GM19395 (cell line): Measurements from ENCODE around the gene TSPAN16.

Source experiments
- ATAC-seq: cut with Tn5 transposase; IDR thresholded peaks from one replicate; pipeline ENCODE4 v1.9.1; 2021; ENCODE audit warnings: mild to moderate bottlenecking, moderate library complexity; ENCODE audit not compliant: unreplicated experiment

The TSPAN16 gene

GRCh38 chr19:11295665-11296245, at the start of gene TSPAN16:
Gene TSPAN16, plus strand, starts transcription at chr19:11296160. Its CDS starts 138 bp downstream, at chr19:11296298.
- no peak for ATAC-seq

GRCh38 chr19:11246941-11247340, 49.0 kb upstream of the TSPAN16 start:
- ATAC-seq: no peak

GRCh38 chr19:11247391-11247790, 48.6 kb upstream of the TSPAN16 start:
- ATAC-seq: no peak

GRCh38 chr19:11247934-11248333, 48.0 kb upstream of the TSPAN16 start:
- ATAC-seq: no peak

GRCh38 chr19:11248852-11249251, 47.1 kb upstream of the TSPAN16 start:
- ATAC-seq: no peak

GRCh38 chr19:11251217-11251616, 44.7 kb upstream of the TSPAN16 start:
- ATAC-seq: no peak

GRCh38 chr19:11251650-11252314, 44.2 kb upstream of the TSPAN16 start:
- ATAC-seq: no peak

GRCh38 chr19:11252665-11253355, 43.1 kb upstream of the TSPAN16 start:
- ATAC-seq: no peak

- no peak for ATAC-seq
Measured at GRCh38 chr19:11254666-11255065, 41.3 kb upstream of the TSPAN16 start.

- ATAC-seq: no peak
Measured at GRCh38 chr19:11256189-11256588, 39.8 kb upstream of the TSPAN16 start.

GRCh38 chr19:11257846-11258380, 38.0 kb upstream of the TSPAN16 start:
- ATAC-seq: no peak

- no peak for ATAC-seq
Measured at GRCh38 chr19:11260996-11261395, 35.0 kb upstream of the TSPAN16 start.

GRCh38 chr19:11261431-11261970, 34.5 kb upstream of the TSPAN16 start:
- ATAC-seq: no peak

- no peak for ATAC-seq
Measured at GRCh38 chr19:11261971-11262839, 33.8 kb upstream of the TSPAN16 start, which contains the start of gene DOCK6. Gene DOCK6, minus strand, starts transcription at chr19:11262524. Its CDS starts 84 bp downstream, at chr19:11262440.

GRCh38 chr19:11263726-11264125, 32.2 kb upstream of the TSPAN16 start:
- no peak for ATAC-seq

GRCh38 chr19:11264452-11265176, 31.3 kb upstream of the TSPAN16 start:
- no peak for ATAC-seq

- no peak for ATAC-seq
Measured at GRCh38 chr19:11265177-11265784, 30.7 kb upstream of the TSPAN16 start.

GRCh38 chr19:11265785-11266236, 30.1 kb upstream of the TSPAN16 start:
- ATAC-seq: no peak

- no peak for ATAC-seq
Measured at GRCh38 chr19:11267316-11268085, 28.5 kb upstream of the TSPAN16 start.
